ENCODE data around the gene SMPX. TPM values are rescaled to one million over a fixed set of nuclear protein-coding genes. Genes with fewer than 3 reads are reported as not detected.

Gene SMPX
- total RNA-seq, 1 experiment from 2014 or later = not detected

DNA sequence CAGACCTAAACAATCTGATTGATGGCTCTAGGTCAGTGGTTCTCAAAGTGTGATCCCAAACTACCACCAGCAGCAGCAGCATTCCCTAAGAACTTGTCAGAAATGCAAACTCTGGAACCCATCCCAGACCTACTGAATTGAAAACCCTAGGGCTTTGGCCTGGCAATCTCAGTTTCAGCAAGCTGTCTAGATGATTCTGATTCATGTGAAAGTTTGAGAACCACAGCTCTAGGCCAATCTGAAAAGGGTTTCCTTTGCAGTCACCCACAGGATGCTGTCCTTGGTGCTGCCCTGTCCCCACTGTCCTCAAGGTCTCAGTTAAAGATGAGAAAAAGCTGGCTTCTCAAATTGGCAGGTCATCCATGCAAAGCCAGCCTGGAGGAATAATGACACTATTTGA, 34.8 kb downstream of the SMPX start:
- in situ Hi-C loops (cut with HindIII; ENCODE audit: low sequenced_read_pairs) = no loop called here

DNA sequence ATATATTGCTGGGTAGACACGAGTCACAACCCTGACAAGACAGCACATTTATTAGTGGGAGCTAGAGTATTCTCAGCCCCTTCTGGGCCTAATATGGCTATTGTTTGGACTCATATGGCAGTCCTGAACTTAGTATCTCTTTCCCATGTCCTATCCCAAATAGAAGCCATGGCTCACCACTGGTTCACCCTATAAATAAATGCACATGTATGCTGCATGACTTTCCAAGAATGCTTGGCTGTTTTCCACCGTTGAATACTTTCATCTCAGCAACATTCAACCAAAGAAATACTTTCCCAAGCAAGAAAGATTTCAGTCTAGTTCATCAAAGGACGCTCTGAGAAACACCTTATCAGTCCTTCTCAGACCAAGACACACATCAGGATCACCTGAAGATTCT, 36.7 kb downstream of the SMPX start:
- no peak for DNase-seq (ENCODE audit: low spot score)
- in situ Hi-C loops (cut with HindIII; ENCODE audit: low sequenced_read_pairs) = no loop called here

More for the DNA sequence above, 34.8 kb downstream of the SMPX start:
- no peak for DNase-seq (ENCODE audit: low spot score)

GRCh38 chrX:21718575-21718974, 39.3 kb downstream of the SMPX start:
- no peak for DNase-seq (ENCODE audit: low spot score)
- in situ Hi-C loops (cut with HindIII; ENCODE audit: low sequenced_read_pairs) = no loop called here

DNA sequence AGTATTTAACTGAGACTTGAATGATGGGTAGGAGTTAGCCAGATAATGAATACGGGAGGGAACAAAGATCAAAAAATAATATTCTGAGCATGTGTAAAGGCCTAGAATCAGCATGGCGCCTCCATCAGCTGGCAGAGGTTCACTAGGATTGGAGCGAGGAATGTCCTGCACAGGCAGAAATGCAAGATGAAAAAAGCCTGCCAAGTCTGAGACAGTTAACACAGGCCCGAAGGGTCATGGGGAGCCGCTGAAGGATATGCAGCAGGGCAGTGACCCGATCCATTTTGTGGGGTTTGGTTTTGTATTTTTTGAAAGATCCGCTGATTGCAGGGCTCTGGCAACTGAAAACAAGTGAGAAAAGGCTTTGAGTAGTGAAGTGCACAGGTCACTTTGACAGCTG, 40.1 kb downstream of the SMPX start:
- in situ Hi-C loops (cut with HindIII; ENCODE audit: low sequenced_read_pairs) = no loop called here
- DNase-seq (ENCODE audit: low spot score) = no peak

- in situ Hi-C loops (cut with HindIII; ENCODE audit: low sequenced_read_pairs) = no loop called here
Observed at GRCh38 chrX:21715825-21716224, 42.1 kb downstream of the SMPX start.

DNA sequence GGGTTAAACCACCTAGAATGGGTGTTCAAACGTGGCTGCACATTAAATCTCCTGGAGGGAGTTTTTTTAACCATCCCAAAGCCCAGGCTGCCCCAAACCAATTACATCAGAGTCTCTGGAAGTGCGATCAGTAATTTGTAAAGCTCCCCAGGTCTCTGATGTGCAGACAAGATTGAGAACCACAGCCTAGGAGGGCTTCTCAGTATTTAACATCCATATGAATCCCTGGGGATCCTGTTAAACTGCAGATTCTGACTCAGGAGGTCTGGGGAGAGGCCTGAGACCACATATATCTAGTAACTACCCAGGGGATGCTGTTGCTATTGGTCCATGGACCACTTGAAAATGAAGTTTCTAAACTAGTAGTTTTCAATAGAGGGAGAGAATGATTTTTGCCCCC, 42.6 kb downstream of the SMPX start:
- in situ Hi-C loops (cut with HindIII; ENCODE audit: low sequenced_read_pairs) = no loop called here
- DNase-seq (ENCODE audit: low spot score) = no peak

More at GRCh38 chrX:21715825-21716224, 42.1 kb downstream of the SMPX start:
- DNase-seq (ENCODE audit: low spot score) = no peak

DNA sequence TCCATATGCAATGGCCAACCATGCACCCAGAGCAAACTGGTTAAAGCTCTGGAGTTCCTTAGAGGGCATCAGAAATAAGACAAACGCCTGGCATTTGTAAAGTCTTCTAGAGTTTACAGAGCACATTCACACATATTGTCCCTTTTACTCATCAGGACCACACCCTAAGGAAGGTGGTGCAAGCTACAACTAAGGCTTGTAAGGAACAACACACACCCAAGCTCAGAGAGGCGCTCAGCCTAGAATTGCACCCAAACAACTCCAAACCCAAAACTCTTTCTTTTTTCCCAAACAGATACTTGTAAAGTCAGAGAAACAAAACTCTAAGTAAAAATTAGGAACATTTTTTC, 46.1 kb downstream of the SMPX start:
- in situ Hi-C loops (cut with HindIII; ENCODE audit: low sequenced_read_pairs) = no loop called here
- no peak for DNase-seq (ENCODE audit: low spot score)

DNA sequence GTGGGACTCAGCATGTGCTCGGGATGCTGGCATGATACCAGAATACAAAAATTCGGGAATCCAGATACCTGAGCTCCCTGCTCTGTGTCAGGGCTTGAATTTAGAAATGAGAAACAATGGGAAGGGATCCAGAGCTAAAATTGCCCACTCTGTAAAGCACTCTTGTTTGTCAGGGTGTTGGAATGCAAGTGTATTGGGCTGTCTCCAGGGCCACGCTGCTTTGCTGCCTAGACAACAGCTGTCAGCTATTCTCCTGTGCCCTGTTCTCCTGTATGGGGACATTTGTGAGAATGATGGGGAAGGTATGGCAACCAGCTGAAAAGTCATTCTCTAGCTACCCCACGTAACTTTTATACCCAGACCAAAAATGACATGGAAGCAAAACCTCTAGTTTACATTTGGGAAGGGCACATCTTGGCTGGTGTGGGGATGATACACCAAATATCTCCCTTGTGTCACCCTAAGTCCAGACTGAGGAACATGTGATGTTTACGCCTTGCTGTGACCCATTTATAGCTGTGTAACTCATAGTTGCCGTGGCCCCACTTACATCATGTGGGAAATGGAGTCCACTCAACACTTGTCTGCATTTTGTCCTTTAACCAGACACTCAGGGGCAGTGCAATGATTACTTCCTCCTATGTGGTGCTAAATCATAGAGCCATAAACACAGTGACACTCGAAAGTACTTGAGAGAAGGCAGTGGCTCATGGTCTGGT, 46.6 kb downstream of the SMPX start:
- in situ Hi-C loops (cut with HindIII; ENCODE audit: low sequenced_read_pairs) = no loop called here
- DNase-seq (ENCODE audit: low spot score) = peak; percentile 31

DNA sequence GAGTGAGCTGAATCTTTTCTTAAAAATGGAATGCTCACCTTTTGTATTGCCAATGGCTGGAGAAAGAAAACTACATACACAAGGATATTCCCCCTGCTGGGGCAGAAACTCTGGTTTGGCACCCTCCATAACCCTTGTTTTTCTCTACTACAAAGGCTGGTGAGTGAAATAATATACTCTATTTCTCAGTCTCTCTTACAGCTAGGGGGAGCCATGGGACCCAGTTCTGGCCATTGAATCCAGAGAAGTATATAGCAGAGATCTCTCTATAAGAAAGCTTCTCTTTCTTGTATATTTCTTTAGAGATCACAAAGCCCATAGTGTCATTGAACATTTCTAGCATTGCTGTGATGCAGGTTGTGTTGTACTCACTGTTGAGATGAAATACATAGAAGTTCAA, 49.8 kb downstream of the SMPX start:
- in situ Hi-C loops (cut with HindIII; ENCODE audit: low sequenced_read_pairs) = no loop called here
- DNase-seq (ENCODE audit: low spot score) = no peak

GRCh38 chrX:21705225-21705624, 52.7 kb downstream of the SMPX start:
- in situ Hi-C loops (cut with HindIII; ENCODE audit: low sequenced_read_pairs) = no loop called here
- DNase-seq (ENCODE audit: low spot score) = no peak

DNA sequence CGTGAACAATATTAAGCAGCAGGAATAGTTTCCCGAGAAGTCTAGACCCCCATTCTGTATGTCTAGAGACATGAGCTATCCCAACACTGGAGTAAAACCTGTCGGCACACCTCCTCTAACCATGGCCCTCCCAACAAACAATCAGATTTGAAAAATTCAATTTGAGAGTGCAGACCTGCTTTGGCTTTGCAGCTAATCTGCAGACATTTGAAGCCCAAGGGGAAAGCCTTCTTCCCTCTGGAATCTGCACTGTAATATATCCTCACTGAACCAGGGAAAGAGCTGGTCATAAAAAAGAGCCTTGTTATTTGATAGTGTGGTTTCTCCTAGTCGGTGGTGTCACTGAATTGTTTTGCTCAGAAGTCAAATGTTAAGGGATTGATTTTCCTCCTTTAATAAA, 55.2 kb downstream of the SMPX start:
- in situ Hi-C loops (cut with HindIII; ENCODE audit: low sequenced_read_pairs) = no loop called here
- no peak for DNase-seq (ENCODE audit: low spot score)

- no peak for DNase-seq (ENCODE audit: low spot score)
- in situ Hi-C loops (cut with HindIII; ENCODE audit: low sequenced_read_pairs) = no loop called here
Observed at GRCh38 chrX:21700967-21701366, 56.9 kb downstream of the SMPX start.

DNA sequence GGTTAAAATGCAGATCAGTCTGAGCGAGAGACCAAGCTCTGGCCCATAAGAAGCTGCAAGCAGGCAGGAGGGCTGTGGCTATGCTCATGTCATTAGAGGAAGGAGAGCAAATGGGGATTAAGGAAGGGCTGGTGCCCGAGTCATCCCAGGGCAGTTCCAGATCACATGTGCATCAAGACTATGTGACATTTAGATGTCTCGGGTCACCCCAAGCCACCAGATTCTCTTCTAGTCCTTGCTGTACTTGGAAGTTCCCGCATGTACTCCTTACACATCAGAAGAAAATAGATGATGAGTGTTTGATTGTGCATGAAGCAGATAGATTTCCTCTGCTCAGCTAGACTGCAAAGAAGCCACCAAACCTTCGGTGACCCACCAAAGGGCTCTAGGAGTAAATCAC, 57.6 kb downstream of the SMPX start:
- DNase-seq (ENCODE audit: low spot score) = no peak
- in situ Hi-C loops (cut with HindIII; ENCODE audit: low sequenced_read_pairs) = no loop called here

DNA sequence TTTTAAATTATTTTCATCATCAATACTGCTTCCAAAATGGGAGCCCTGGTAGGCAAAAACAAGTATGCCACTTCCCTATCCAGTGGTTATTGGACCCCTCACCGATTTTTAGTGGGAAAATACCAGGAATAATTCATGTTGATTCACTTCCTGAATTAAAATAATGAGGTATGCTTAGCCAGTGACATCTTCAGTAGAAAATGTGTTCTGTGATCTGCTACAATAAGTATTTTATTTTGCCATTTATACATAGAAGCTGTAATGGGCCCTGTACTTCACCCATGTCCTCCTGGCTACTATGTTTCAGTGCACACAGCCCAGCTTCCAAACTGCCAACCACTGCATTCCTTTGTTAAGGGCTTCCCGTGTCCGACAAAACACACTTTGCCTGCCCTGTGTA, 58.8 kb downstream of the SMPX start:
- DNase-seq (ENCODE audit: low spot score) = no peak
- in situ Hi-C loops (cut with HindIII; ENCODE audit: low sequenced_read_pairs) = no loop called here

DNA sequence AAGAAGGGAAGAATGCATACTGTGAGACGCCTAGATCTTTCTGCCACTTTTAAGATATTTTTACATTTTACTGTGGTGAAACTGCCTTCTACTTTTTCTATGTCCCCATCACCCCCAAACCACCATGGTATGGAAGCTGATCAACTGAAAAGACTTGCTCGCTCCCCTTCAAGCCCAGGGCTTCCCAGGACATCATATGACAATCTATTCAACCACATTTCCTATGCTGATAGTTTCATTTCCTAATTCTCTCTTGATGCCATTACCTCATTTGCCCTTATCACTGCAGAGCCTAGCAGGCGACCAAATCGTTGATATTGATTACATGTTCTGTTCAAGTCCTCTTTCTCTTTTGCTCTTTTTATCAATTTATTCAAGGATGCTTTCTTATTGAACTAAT, 59.6 kb downstream of the SMPX start:
- in situ Hi-C loops (cut with HindIII; ENCODE audit: low sequenced_read_pairs) = no loop called here

DNA sequence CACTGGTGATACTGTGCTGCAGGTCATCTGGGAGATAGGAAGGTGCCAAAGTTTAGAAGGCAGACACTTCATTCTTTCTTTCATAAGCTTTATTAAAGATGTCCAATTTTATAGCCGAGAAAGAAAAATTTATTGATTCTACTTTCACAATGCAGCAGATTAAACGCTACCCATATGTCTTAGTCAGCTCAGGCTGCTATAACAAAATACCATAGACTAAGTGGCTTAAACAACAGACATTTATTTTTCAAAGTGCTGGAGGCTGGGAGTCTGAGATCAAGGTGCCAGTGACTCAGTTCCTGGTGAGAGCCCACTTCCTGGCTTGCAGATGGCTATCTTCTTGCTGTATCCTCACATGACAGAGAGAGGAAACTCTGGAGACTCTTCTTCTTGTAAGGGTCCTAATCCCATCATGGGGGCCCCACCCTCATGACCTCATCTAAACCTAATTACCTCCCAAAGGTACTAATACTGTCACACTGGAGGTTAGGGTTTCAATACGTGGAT, 66.4 kb downstream of the SMPX start:
- in situ Hi-C loops (cut with HindIII; ENCODE audit: low sequenced_read_pairs) = no loop called here
- no peak for DNase-seq (ENCODE audit: low spot score)

More for the DNA sequence above, 59.6 kb downstream of the SMPX start:
- DNase-seq (ENCODE audit: low spot score) = no peak

- in situ Hi-C loops (cut with HindIII; ENCODE audit: low sequenced_read_pairs) = no loop called here
- DNase-seq (ENCODE audit: low spot score) = no peak
Observed at GRCh38 chrX:21683941-21684340, 74.0 kb downstream of the SMPX start.

- no peak for DNase-seq (ENCODE audit: low spot score)
- in situ Hi-C loops (cut with HindIII; ENCODE audit: low sequenced_read_pairs) = no loop called here
Observed at GRCh38 chrX:21678048-21678612, 79.8 kb downstream of the SMPX start.

GRCh38 chrX:21675931-21676330, 82.0 kb downstream of the SMPX start:
- in situ Hi-C loops (cut with HindIII; ENCODE audit: low sequenced_read_pairs) = no loop called here
- no peak for DNase-seq (ENCODE audit: low spot score)

- no peak for DNase-seq (ENCODE audit: low spot score)
- in situ Hi-C loops (cut with HindIII; ENCODE audit: low sequenced_read_pairs) = no loop called here
Observed at GRCh38 chrX:21674430-21675186, 83.3 kb downstream of the SMPX start.
